ENCODE results near the gene PRLH. TPM values are rescaled to one million over a fixed set of nuclear protein-coding genes. Genes with fewer than 3 reads are reported as not detected.

PRLH gene
- total RNA-seq, 1 donor from 2014 or later = not detected

DNA sequence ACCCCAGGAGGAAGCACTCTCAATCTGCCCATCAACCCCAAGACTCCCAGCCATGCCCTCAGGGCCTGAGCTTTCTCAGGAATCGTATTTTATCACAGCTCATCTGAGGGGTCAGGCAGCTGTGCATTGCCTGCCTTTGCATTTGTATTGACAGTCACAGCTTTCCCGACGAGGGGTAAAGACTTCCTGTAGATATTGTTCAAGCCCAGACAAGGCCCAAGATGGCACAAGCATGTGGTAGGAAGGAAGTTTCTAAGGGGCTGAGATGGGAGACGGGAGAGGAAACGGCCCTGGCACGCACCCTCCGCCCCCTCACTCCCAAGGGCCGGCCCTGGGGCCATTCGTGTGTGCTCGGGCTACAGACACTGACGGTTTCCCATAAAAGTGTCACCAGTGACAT lies 34.2 kb upstream of the PRLH start:
- Histone ChIP-seq H3K9ac (ENCODE audit: low read length) (no peak overlapping the region), H3K79me2 (ENCODE audit: insufficient read depth, low read length) (no peaks in the 10 kb centered on the region), H3K27ac (ENCODE audit: low read depth, low read length) (peak overlapping the region; percentile 10), H3K4me3 (ENCODE audit: insufficient read depth, low read depth, low read length) (no peak overlapping the region), H4K20me1 (ENCODE audit: insufficient read depth, low read length) (peaks cover 22% of the 10 kb centered on the region), H3K4me1 (ENCODE audit: insufficient read depth, low read length) (peaks cover 16% of the 10 kb centered on the region), H2AFZ (ENCODE audit: low read depth, low read length) (no peak overlapping the region), H3K36me3 (ENCODE audit: insufficient read depth, low read length) (peaks cover 57% of the 10 kb centered on the region), H3K9me3 (ENCODE audit: insufficient read depth, low read depth, low read length) (no peaks in the 10 kb centered on the region), H3K27me3 (ENCODE audit: insufficient read depth, low read length) (no peaks in the 10 kb centered on the region), H3K4me2 (ENCODE audit: low read length) (no peak overlapping the region)
- no peak for DNase-seq (ENCODE audit: low read depth)
- H3K27me3 Mint-ChIP-seq (ENCODE audit: low read depth, unreplicated experiment) = peaks cover under 1% of the 10 kb centered on the region
- TF ChIP-seq, protein P1, sequence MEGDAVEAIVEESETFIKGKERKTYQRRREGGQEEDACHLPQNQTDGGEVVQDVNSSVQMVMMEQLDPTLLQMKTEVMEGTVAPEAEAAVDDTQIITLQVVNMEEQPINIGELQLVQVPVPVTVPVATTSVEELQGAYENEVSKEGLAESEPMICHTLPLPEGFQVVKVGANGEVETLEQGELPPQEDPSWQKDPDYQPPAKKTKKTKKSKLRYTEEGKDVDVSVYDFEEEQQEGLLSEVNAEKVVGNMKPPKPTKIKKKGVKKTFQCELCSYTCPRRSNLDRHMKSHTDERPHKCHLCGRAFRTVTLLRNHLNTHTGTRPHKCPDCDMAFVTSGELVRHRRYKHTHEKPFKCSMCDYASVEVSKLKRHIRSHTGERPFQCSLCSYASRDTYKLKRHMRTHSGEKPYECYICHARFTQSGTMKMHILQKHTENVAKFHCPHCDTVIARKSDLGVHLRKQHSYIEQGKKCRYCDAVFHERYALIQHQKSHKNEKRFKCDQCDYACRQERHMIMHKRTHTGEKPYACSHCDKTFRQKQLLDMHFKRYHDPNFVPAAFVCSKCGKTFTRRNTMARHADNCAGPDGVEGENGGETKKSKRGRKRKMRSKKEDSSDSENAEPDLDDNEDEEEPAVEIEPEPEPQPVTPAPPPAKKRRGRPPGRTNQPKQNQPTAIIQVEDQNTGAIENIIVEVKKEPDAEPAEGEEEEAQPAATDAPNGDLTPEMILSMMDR (IDR thresholded peaks at IDR 0.05; ENCODE audit: insufficient read depth, low read depth, low read length) = no peak
- no peak for TF ChIP-seq EZH2 (IDR thresholded peaks at IDR 0.05; ENCODE audit: insufficient read depth, low read length)
- no peak for FAIRE-seq
- no peak overlapping the region for H3K4me3 Mint-ChIP-seq (ENCODE audit: unreplicated experiment)
- H3K4me1 Mint-ChIP-seq (ENCODE audit: low read depth, unreplicated experiment) = peaks cover 8% of the 10 kb centered on the region
- peaks cover 2% of the 10 kb centered on the region for H3K9me3 Mint-ChIP-seq (ENCODE audit: unreplicated experiment)
- H3K36me3 Mint-ChIP-seq (ENCODE audit: low read depth, unreplicated experiment) = peaks cover 4% of the 10 kb centered on the region
- no peak overlapping the region for H3K27ac Mint-ChIP-seq (ENCODE audit: unreplicated experiment)

DNA sequence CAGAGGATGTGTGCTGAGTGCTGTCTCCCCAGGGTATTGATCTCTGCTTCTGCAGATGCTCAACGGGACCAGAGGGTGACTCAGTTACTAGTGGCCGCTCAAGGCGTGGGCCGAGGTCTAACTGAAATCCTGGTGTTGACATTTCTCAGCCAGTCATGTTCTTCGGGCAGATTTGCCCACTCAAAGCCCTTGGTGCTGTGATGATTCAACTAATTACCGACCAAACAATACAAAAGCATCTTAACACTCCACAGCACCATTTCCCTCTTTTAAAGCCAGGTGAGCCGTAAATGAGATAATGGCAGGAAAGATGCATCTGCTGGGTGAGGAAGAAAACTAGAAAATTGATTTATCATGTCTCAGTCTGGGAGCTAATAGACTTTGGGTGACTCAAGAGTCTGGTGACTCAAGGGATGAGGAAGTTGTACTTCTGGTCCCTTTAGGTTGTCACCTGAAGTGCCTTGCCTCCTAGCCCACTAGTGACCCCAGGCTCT lies 32.7 kb upstream of the PRLH start:
- Histone ChIP-seq H3K4me3 (ENCODE audit: insufficient read depth, low read depth, low read length) (no peak overlapping the region), H3K4me1 (ENCODE audit: insufficient read depth, low read length) (peaks cover 16% of the 10 kb centered on the region), H4K20me1 (ENCODE audit: insufficient read depth, low read length) (peaks cover 19% of the 10 kb centered on the region), H2AFZ (ENCODE audit: low read depth, low read length) (no peak overlapping the region), H3K9me3 (ENCODE audit: insufficient read depth, low read depth, low read length) (no peaks in the 10 kb centered on the region), H3K4me2 (ENCODE audit: low read length) (peak overlapping the region; percentile 10), H3K27ac (ENCODE audit: low read depth, low read length) (peak overlapping the region; percentile 9), H3K36me3 (ENCODE audit: insufficient read depth, low read length) (peaks cover 44% of the 10 kb centered on the region), H3K79me2 (ENCODE audit: insufficient read depth, low read length) (no peaks in the 10 kb centered on the region), H3K27me3 (ENCODE audit: insufficient read depth, low read length) (no peaks in the 10 kb centered on the region), H3K9ac (ENCODE audit: low read length) (no peak overlapping the region)
- DNase-seq (ENCODE audit: low read depth) (peak; percentile 63), FAIRE-seq (no peak)
- H3K27ac Mint-ChIP-seq (ENCODE audit: unreplicated experiment) = no peak overlapping the region
- no peak overlapping the region for H3K4me3 Mint-ChIP-seq (ENCODE audit: unreplicated experiment)
- H3K4me1 Mint-ChIP-seq (ENCODE audit: low read depth, unreplicated experiment) = peaks cover 8% of the 10 kb centered on the region
- peaks cover 4% of the 10 kb centered on the region for H3K27me3 Mint-ChIP-seq (ENCODE audit: low read depth, unreplicated experiment)
- TF ChIP-seq EZH2 (IDR thresholded peaks at IDR 0.05; ENCODE audit: insufficient read depth, low read length) = no peak
- TF ChIP-seq, protein P1 (IDR thresholded peaks at IDR 0.05; ENCODE audit: insufficient read depth, low read depth, low read length) = no peak
- H3K36me3 Mint-ChIP-seq (ENCODE audit: low read depth, unreplicated experiment) = peaks cover 4% of the 10 kb centered on the region
- H3K9me3 Mint-ChIP-seq (ENCODE audit: unreplicated experiment) = peaks cover 5% of the 10 kb centered on the region

DNA sequence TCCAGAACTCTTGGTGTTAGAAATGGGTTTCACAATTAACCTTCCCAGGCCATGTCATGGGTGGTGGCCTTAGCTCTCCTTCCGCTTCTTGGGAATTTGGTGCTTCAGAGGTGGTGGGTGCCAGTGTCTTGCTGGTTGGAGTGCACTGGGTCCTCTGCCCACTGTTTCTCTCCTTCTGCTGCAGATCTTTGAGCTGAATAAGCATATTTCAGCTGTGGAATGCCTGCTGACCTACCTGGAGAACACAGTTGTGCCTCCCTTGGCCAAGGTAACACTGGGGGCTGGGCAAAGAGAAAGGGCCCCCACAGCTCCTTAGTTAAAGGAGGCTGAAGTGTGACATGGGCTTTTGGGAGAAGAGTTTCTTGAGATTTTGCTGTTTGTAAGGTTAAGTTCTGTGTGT lies 32.0 kb upstream of the PRLH start:
- H3K36me3 ChIP-seq (ENCODE audit: insufficient read depth, low read length) = peaks cover 38% of the 10 kb centered on the region
- H3K27ac ChIP-seq (ENCODE audit: low read depth, low read length) = peak overlapping the region; percentile 9
- FAIRE-seq (no peak), DNase-seq (ENCODE audit: low read depth) (no peak)
- no peak for TF ChIP-seq EZH2 (IDR thresholded peaks at IDR 0.05; ENCODE audit: insufficient read depth, low read length)
- TF ChIP-seq, protein P1 (IDR thresholded peaks at IDR 0.05; ENCODE audit: insufficient read depth, low read depth, low read length) = no peak
- H3K4me1 ChIP-seq (ENCODE audit: insufficient read depth, low read length) = peaks cover 16% of the 10 kb centered on the region
- Mint-ChIP-seq H3K27me3 (ENCODE audit: low read depth, unreplicated experiment) (peaks cover 6% of the 10 kb centered on the region), H3K36me3 (ENCODE audit: low read depth, unreplicated experiment) (peaks cover 4% of the 10 kb centered on the region), H3K9me3 (ENCODE audit: unreplicated experiment) (peaks cover 5% of the 10 kb centered on the region), H3K4me3 (ENCODE audit: unreplicated experiment) (no peak overlapping the region), H3K4me1 (ENCODE audit: low read depth, unreplicated experiment) (peaks cover 8% of the 10 kb centered on the region), H3K27ac (ENCODE audit: unreplicated experiment) (no peak overlapping the region)
- H3K9ac ChIP-seq (ENCODE audit: low read length) = no peak overlapping the region
- H3K4me3 ChIP-seq (ENCODE audit: insufficient read depth, low read depth, low read length) = no peak overlapping the region
- no peak overlapping the region for H2AFZ ChIP-seq (ENCODE audit: low read depth, low read length)
- peaks cover 16% of the 10 kb centered on the region for H4K20me1 ChIP-seq (ENCODE audit: insufficient read depth, low read length)
- H3K27me3 ChIP-seq (ENCODE audit: insufficient read depth, low read length) = no peaks in the 10 kb centered on the region
- H3K4me2 ChIP-seq (ENCODE audit: low read length) = peak overlapping the region; percentile 10
- no peaks in the 10 kb centered on the region for H3K9me3 ChIP-seq (ENCODE audit: insufficient read depth, low read depth, low read length)
- no peaks in the 10 kb centered on the region for H3K79me2 ChIP-seq (ENCODE audit: insufficient read depth, low read length)
